PFSK-1 (cell line): Measurements from ENCODE around the gene CAPN14.

ENCODE experiments used
- FOXP2 ChIP-seq: optimal IDR thresholded peaks from 2 replicates; pipeline ENCODE3; 2011; ENCODE audit warnings: borderline replicate concordance, control low read depth, inconsistent platforms; ENCODE audit not compliant: insufficient read depth; ENCODE audit errors: extremely low read length, extremely low read depth
- POLR2AphosphoS5 ChIP-seq: IDR thresholded peaks from 2 replicates; pipeline ENCODE4 v1.6.1; 2012; ENCODE audit warnings: low read depth, mild to moderate bottlenecking, control low read depth, low read length, moderate library complexity
- SIN3A ChIP-seq: IDR thresholded peaks from 2 replicates; pipeline ENCODE4 v1.6.1; 2012; ENCODE audit warnings: mild to moderate bottlenecking, low read length, moderate library complexity, borderline replicate concordance; ENCODE audit not compliant: insufficient read depth
- TAF1 ChIP-seq: IDR thresholded peaks from 2 replicates; pipeline ENCODE4 v1.6.1; 2012; ENCODE audit warnings: low read length, control low read depth, borderline replicate concordance; ENCODE audit not compliant: insufficient read depth
- TF ChIP-seq, protein P1 (sequence below), 2 experiments: IDR thresholded peaks; 2 replicates each; pipeline versions ENCODE4 v1.6.1 to v1.8.0; 2011 to 2012; ENCODE audit warnings: low read depth in 2 of 2, low read length in 2 of 2, control low read depth in 1 of 2, inconsistent platforms in 1 of 2, mild to moderate bottlenecking in 1 of 2, moderate library complexity in 1 of 2; ENCODE audit not compliant: insufficient read depth in 1 of 2

GRCh38 chr2:31258351-31258750 is 41.0 kb upstream of the CAPN14 start:
- TF ChIP-seq TAF1 (no peak), SIN3A (no peak), POLR2AphosphoS5 (no peak), FOXP2 (no peak)
- TF ChIP-seq, protein P1, sequence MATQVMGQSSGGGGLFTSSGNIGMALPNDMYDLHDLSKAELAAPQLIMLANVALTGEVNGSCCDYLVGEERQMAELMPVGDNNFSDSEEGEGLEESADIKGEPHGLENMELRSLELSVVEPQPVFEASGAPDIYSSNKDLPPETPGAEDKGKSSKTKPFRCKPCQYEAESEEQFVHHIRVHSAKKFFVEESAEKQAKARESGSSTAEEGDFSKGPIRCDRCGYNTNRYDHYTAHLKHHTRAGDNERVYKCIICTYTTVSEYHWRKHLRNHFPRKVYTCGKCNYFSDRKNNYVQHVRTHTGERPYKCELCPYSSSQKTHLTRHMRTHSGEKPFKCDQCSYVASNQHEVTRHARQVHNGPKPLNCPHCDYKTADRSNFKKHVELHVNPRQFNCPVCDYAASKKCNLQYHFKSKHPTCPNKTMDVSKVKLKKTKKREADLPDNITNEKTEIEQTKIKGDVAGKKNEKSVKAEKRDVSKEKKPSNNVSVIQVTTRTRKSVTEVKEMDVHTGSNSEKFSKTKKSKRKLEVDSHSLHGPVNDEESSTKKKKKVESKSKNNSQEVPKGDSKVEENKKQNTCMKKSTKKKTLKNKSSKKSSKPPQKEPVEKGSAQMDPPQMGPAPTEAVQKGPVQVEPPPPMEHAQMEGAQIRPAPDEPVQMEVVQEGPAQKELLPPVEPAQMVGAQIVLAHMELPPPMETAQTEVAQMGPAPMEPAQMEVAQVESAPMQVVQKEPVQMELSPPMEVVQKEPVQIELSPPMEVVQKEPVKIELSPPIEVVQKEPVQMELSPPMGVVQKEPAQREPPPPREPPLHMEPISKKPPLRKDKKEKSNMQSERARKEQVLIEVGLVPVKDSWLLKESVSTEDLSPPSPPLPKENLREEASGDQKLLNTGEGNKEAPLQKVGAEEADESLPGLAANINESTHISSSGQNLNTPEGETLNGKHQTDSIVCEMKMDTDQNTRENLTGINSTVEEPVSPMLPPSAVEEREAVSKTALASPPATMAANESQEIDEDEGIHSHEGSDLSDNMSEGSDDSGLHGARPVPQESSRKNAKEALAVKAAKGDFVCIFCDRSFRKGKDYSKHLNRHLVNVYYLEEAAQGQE (IDR thresholded peaks at IDR 0.05; ENCODE audit: insufficient read depth in 1 of 2, low read depth in 2 of 2, low read length in 2 of 2), result no peak
